ENCODE measurements around the gene ASB11. TPM values are rescaled to one million over a fixed set of nuclear protein-coding genes. Genes with fewer than 3 reads are reported as not detected.

ASB11 gene
- 0.05 TPM for total RNA-seq
- 0.05 TPM for polyA plus RNA-seq
- long read RNA-seq, donor 1: 0 reads
- long read RNA-seq, donor 2: 0 reads
- long read RNA-seq, donor 3: 0 reads
- long read RNA-seq, donor 4: 0 reads
- long read RNA-seq, donor 5: 0 reads
- long read RNA-seq, donor 6: 0 reads
- long read RNA-seq, donor 7: 0 reads
- long read RNA-seq, donor 8: 0 reads
- long read RNA-seq, donor 9: 0 reads
- long read RNA-seq, donor 10: 0 reads

- no peak within 1 kb of the TSS for H3K4me3 ChIP-seq (ENCODE audit: low read length in 2 of 2)
- H3K36me3 ChIP-seq (ENCODE audit: control insufficient read depth in 2 of 2, insufficient read depth in 2 of 2, low read length in 1 of 2): no peaks in the 10 kb centered on the region
- H3K27me3 ChIP-seq (ENCODE audit: control insufficient read depth in 2 of 2, insufficient read depth in 1 of 2, low read length in 1 of 2): no peaks in the 10 kb centered on the region
- no peak for DNase-seq (ENCODE audit: low read depth in 6 of 9, low spot score in 9 of 9)
- H3K4me1 ChIP-seq (ENCODE audit: control insufficient read depth in 2 of 2, insufficient read depth in 2 of 2, low read length in 2 of 2): no peaks in the 10 kb centered on the region
- H3K9me3 ChIP-seq (ENCODE audit: control insufficient read depth in 2 of 2, insufficient read depth in 1 of 2, low read length in 1 of 2): no peaks in the 10 kb centered on the region
- 89% methylated on average over 3 of the region's 3 CpGs for WGBS
- H3K27ac ChIP-seq (ENCODE audit: low read depth in 1 of 2, low read length in 1 of 2): no peak within 1 kb of the TSS
Observed at GRCh38 chrX:15315509-15315908, at the start of gene ASB11. ASB11 (minus strand) TSS chrX:15315640; CDS start chrX:15315605, 35 bp downstream.

- 97% methylated on average over 2 of the region's 2 CpGs for WGBS
- Histone ChIP-seq H3K4me3 (ENCODE audit: low read length in 2 of 2) (no peak overlapping the region), H3K27ac (ENCODE audit: low read depth in 1 of 2, low read length in 1 of 2) (no peak overlapping the region), H3K9me3 (ENCODE audit: control insufficient read depth in 2 of 2, insufficient read depth in 1 of 2, low read length in 1 of 2) (no peaks in the 10 kb centered on the region), H3K4me1 (ENCODE audit: control insufficient read depth in 2 of 2, insufficient read depth in 2 of 2, low read length in 2 of 2) (no peaks in the 10 kb centered on the region), H3K27me3 (ENCODE audit: control insufficient read depth in 2 of 2, insufficient read depth in 1 of 2, low read length in 1 of 2) (no peaks in the 10 kb centered on the region), H3K36me3 (ENCODE audit: control insufficient read depth in 2 of 2, insufficient read depth in 2 of 2, low read length in 1 of 2) (no peaks in the 10 kb centered on the region)
- DNase-seq (ENCODE audit: low read depth in 6 of 9, low spot score in 9 of 9): no peak
Observed at GRCh38 chrX:15359701-15360100, 44.3 kb upstream of the ASB11 start.

DNA sequence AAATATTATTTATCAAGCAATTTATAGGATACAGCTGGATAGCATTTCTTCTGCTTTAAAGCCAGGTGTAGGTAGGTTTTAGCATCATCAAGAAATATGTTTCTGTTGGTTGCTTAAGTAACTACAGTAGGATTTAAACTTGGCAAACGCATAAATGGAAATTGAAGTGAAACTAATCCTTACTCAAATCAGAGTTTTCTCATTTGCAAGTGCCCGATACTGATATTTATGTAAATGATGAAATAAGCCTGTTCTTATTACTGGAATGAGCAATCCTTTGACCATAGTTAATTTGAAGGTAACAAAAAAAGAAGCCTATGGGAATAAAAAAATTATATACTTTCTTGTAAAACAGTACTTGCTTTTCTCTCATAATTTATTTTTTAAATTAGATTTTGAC is 43.1 kb upstream of the ASB11 start:
- Histone ChIP-seq H3K9me3 (ENCODE audit: control insufficient read depth in 2 of 2, insufficient read depth in 1 of 2, low read length in 1 of 2) (no peaks in the 10 kb centered on the region), H3K4me3 (ENCODE audit: low read length in 2 of 2) (no peak overlapping the region), H3K27me3 (ENCODE audit: control insufficient read depth in 2 of 2, insufficient read depth in 1 of 2, low read length in 1 of 2) (no peaks in the 10 kb centered on the region), H3K27ac (ENCODE audit: low read depth in 1 of 2, low read length in 1 of 2) (no peak overlapping the region), H3K4me1 (ENCODE audit: control insufficient read depth in 2 of 2, insufficient read depth in 2 of 2, low read length in 2 of 2) (no peaks in the 10 kb centered on the region), H3K36me3 (ENCODE audit: control insufficient read depth in 2 of 2, insufficient read depth in 2 of 2, low read length in 1 of 2) (no peaks in the 10 kb centered on the region)
- DNase-seq (ENCODE audit: low read depth in 6 of 9, low spot score in 9 of 9): no peak
- WGBS: 89% methylated on average over 2 of the region's 2 CpGs

DNA sequence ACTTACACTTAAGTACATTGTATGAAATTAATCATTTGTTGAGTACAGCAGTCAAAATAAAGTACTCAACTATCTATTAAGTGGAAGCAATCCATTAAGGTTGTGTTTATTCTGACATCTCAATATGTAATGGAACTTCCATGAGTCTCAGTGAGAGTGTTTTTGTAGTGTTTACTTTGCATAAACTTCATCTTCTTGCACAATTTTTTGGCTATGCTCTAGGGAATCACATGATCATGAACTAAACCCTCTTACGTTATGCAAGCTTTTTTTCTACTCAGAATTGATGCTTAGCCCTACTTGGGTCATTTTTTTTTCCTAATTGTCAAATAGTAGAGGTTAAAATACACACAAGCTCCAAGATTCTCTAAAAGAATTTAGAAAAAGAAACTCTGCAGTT is 41.0 kb upstream of the ASB11 start:
- no peak overlapping the region for H3K4me3 ChIP-seq (ENCODE audit: low read length in 2 of 2)
- H3K27ac ChIP-seq (ENCODE audit: low read depth in 1 of 2, low read length in 1 of 2): no peak overlapping the region
- H3K9me3 ChIP-seq (ENCODE audit: control insufficient read depth in 2 of 2, insufficient read depth in 1 of 2, low read length in 1 of 2): no peaks in the 10 kb centered on the region
- DNase-seq (ENCODE audit: low read depth in 6 of 9, low spot score in 9 of 9): no peak
- H3K36me3 ChIP-seq (ENCODE audit: control insufficient read depth in 2 of 2, insufficient read depth in 2 of 2, low read length in 1 of 2): no peaks in the 10 kb centered on the region
- 90% methylated on average over 1 of the region's 1 CpG for WGBS
- no peaks in the 10 kb centered on the region for H3K4me1 ChIP-seq (ENCODE audit: control insufficient read depth in 2 of 2, insufficient read depth in 2 of 2, low read length in 2 of 2)
- no peaks in the 10 kb centered on the region for H3K27me3 ChIP-seq (ENCODE audit: control insufficient read depth in 2 of 2, insufficient read depth in 1 of 2, low read length in 1 of 2)

- Histone ChIP-seq H3K4me3 (ENCODE audit: low read length in 2 of 2) (no peak overlapping the region), H3K36me3 (ENCODE audit: control insufficient read depth in 2 of 2, insufficient read depth in 2 of 2, low read length in 1 of 2) (no peaks in the 10 kb centered on the region)
- 67% methylated on average over 8 of the region's 8 CpGs for WGBS
Observed at GRCh38 chrX:15350329-15350996, 35.0 kb upstream of the ASB11 start.

GRCh38 chrX:15349046-15349445 is 33.6 kb upstream of the ASB11 start:
- peak in 5 of 9 donors; percentile 24 to 66 (median 26) for DNase-seq (ENCODE audit: low read depth in 6 of 9, low spot score in 9 of 9)
- Histone ChIP-seq H3K4me1 (ENCODE audit: control insufficient read depth in 2 of 2, insufficient read depth in 2 of 2, low read length in 2 of 2) (no peaks in the 10 kb centered on the region), H3K4me3 (ENCODE audit: low read length in 2 of 2) (no peak overlapping the region), H3K27me3 (ENCODE audit: control insufficient read depth in 2 of 2, insufficient read depth in 1 of 2, low read length in 1 of 2) (peaks cover 0 to 4% of the 10 kb centered on the region in 2 donors), H3K36me3 (ENCODE audit: control insufficient read depth in 2 of 2, insufficient read depth in 2 of 2, low read length in 1 of 2) (no peaks in the 10 kb centered on the region), H3K9me3 (ENCODE audit: control insufficient read depth in 2 of 2, insufficient read depth in 1 of 2, low read length in 1 of 2) (no peaks in the 10 kb centered on the region), H3K27ac (ENCODE audit: low read depth in 1 of 2, low read length in 1 of 2) (no peak overlapping the region)
- 36% methylated on average over 2 of the region's 2 CpGs for WGBS

More at GRCh38 chrX:15350329-15350996, 35.0 kb upstream of the ASB11 start:
- no peak overlapping the region for H3K27ac ChIP-seq (ENCODE audit: low read depth in 1 of 2, low read length in 1 of 2)
- H3K4me1 ChIP-seq (ENCODE audit: control insufficient read depth in 2 of 2, insufficient read depth in 2 of 2, low read length in 2 of 2): no peaks in the 10 kb centered on the region
- DNase-seq (ENCODE audit: low read depth in 6 of 9, low spot score in 9 of 9): peak in 1 of 9 donors; percentile 8
- H3K9me3 ChIP-seq (ENCODE audit: control insufficient read depth in 2 of 2, insufficient read depth in 1 of 2, low read length in 1 of 2): no peaks in the 10 kb centered on the region
- H3K27me3 ChIP-seq (ENCODE audit: control insufficient read depth in 2 of 2, insufficient read depth in 1 of 2, low read length in 1 of 2): no peaks in the 10 kb centered on the region

DNA sequence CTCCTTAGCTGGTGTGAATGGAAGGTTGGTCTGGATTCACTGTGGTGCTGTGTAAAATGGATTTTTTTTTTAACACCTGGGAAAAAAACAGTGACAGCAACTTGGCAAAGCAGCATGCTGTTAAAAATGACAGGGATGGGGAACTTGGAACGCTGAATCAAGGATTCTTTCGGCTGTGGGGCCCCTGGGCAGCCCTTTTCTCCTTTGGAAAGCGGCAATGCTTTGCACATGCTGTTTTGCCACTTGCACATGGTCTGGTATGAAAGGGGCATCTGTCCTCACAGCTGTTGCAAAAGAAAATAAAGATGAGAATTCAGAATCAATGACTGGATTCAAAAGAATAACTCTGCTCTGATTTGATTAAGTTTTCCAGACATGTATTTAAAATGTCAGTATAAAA is 30.5 kb upstream of the ASB11 start:
- DNase-seq (ENCODE audit: low read depth in 6 of 9, low spot score in 9 of 9): no peak
- no peak overlapping the region for H3K27ac ChIP-seq (ENCODE audit: low read depth in 1 of 2, low read length in 1 of 2)
- peaks cover 0 to 7% of the 10 kb centered on the region in 2 donors for H3K27me3 ChIP-seq (ENCODE audit: control insufficient read depth in 2 of 2, insufficient read depth in 1 of 2, low read length in 1 of 2)
- H3K36me3 ChIP-seq (ENCODE audit: control insufficient read depth in 2 of 2, insufficient read depth in 2 of 2, low read length in 1 of 2): no peaks in the 10 kb centered on the region
- 92% methylated on average over 3 of the region's 3 CpGs for WGBS
- no peak overlapping the region for H3K4me3 ChIP-seq (ENCODE audit: low read length in 2 of 2)
- H3K4me1 ChIP-seq (ENCODE audit: control insufficient read depth in 2 of 2, insufficient read depth in 2 of 2, low read length in 2 of 2): no peaks in the 10 kb centered on the region
- H3K9me3 ChIP-seq (ENCODE audit: control insufficient read depth in 2 of 2, insufficient read depth in 1 of 2, low read length in 1 of 2): no peaks in the 10 kb centered on the region

DNA sequence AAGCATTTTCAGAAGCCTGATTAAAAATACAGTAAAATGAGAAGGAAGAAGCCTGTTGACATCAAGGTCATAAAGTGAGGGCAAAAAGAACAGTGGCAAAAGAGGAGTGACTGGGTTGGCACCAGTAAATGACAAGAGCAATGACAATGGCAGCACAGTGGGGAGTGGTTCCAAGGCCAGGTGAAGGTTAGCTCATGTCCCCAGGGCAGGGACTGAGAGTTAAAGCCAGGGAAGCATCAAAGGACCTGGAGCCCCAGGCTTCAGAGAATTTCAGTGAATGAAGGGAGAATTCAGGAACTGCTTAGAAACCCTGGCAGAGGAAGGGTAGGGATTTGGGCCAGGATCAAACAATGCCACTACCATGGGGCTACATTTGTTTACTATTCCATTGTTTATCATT is 28.7 kb upstream of the ASB11 start:
- Histone ChIP-seq H3K27me3 (ENCODE audit: control insufficient read depth in 2 of 2, insufficient read depth in 1 of 2, low read length in 1 of 2) (peaks cover 0 to 10% of the 10 kb centered on the region in 2 donors), H3K27ac (ENCODE audit: low read depth in 1 of 2, low read length in 1 of 2) (no peak overlapping the region), H3K4me1 (ENCODE audit: control insufficient read depth in 2 of 2, insufficient read depth in 2 of 2, low read length in 2 of 2) (no peaks in the 10 kb centered on the region), H3K4me3 (ENCODE audit: low read length in 2 of 2) (no peak overlapping the region), H3K36me3 (ENCODE audit: control insufficient read depth in 2 of 2, insufficient read depth in 2 of 2, low read length in 1 of 2) (no peaks in the 10 kb centered on the region), H3K9me3 (ENCODE audit: control insufficient read depth in 2 of 2, insufficient read depth in 1 of 2, low read length in 1 of 2) (no peaks in the 10 kb centered on the region)
- no peak for DNase-seq (ENCODE audit: low read depth in 6 of 9, low spot score in 9 of 9)

- H3K9me3 ChIP-seq (ENCODE audit: control insufficient read depth in 2 of 2, insufficient read depth in 1 of 2, low read length in 1 of 2): no peaks in the 10 kb centered on the region
- no peak overlapping the region for H3K27ac ChIP-seq (ENCODE audit: low read depth in 1 of 2, low read length in 1 of 2)
- H3K36me3 ChIP-seq (ENCODE audit: control insufficient read depth in 2 of 2, insufficient read depth in 2 of 2, low read length in 1 of 2): no peaks in the 10 kb centered on the region
- 93% methylated on average over 5 of the region's 5 CpGs for WGBS
- H3K4me1 ChIP-seq (ENCODE audit: control insufficient read depth in 2 of 2, insufficient read depth in 2 of 2, low read length in 2 of 2): no peaks in the 10 kb centered on the region
- H3K4me3 ChIP-seq (ENCODE audit: low read length in 2 of 2): no peak overlapping the region
- DNase-seq (ENCODE audit: low read depth in 6 of 9, low spot score in 9 of 9): no peak
- H3K27me3 ChIP-seq (ENCODE audit: control insufficient read depth in 2 of 2, insufficient read depth in 1 of 2, low read length in 1 of 2): peaks cover 0 to 10% of the 10 kb centered on the region in 2 donors
Observed at GRCh38 chrX:15343075-15343476, 27.6 kb upstream of the ASB11 start.
